K562 (cell line): ENCODE data around the gene GNB5.

ENCODE experiments used
- E2F1 ChIP-seq: sonication (generic); formaldehyde crosslinking; IDR thresholded peaks from 2 replicates; pipeline ENCODE4 v1.8.1; 2023; ENCODE audit warnings: mild to moderate bottlenecking, missing genetic modification reagents, moderate library complexity
- ELF4 ChIP-seq: fragments of 450-650 bp; formaldehyde crosslinking; IDR thresholded peaks from 2 replicates; pipeline ENCODE4 v1.4.0; 2022; ENCODE audit warnings: missing genetic modification characterization
- POLR2A ChIP-seq: fragments of 450-650 bp; conservative IDR thresholded peaks from 2 replicates; pipeline ENCODE4 v1.6.1; 2016
- POLR2AphosphoS5 ChIP-seq: IDR thresholded peaks from 2 replicates; pipeline ENCODE4 v1.6.1; 2011; ENCODE audit warnings: mild to moderate bottlenecking, low read depth, low read length, moderate library complexity; ENCODE audit not compliant: control insufficient read depth, insufficient read depth
- TOE1 ChIP-seq, 2 experiments: fragments of 450-650 bp in 1 of 2; sonication (generic) in 1 of 2; formaldehyde crosslinking in 1 of 2; IDR thresholded peaks; 2 replicates each; pipeline versions ENCODE4 v1.7.1 to v1.8.0; 2016 to 2022; ENCODE audit warnings: borderline replicate concordance in 2 of 2, mild to moderate bottlenecking in 2 of 2, antibody characterized with exemption in 1 of 2, inconsistent platforms in 1 of 2, low read depth in 1 of 2, missing genetic modification reagents in 1 of 2, moderate library complexity in 1 of 2
- ZSCAN32 ChIP-seq: fragments of 450-650 bp; formaldehyde crosslinking; IDR thresholded peaks from 2 replicates; pipeline ENCODE4 v1.4.0; 2020; ENCODE audit warnings: mild to moderate bottlenecking, moderate library complexity

- TF ChIP-seq POLR2AphosphoS5: no peak
- no peak for TF ChIP-seq TOE1 (IDR thresholded peaks at IDR 0.05; ENCODE audit: borderline replicate concordance)
- no peak for TF ChIP-seq TOE1 (CRISPR knock-in tag; IDR thresholded peaks at IDR 0.05; ENCODE audit: borderline replicate concordance, low read depth)
- TF ChIP-seq POLR2A: no peak
- no peak for TF ChIP-seq ZSCAN32 (CRISPR knock-in tag)
- no peak for TF ChIP-seq E2F1 (CRISPR knock-in tag)
- TF ChIP-seq ELF4 (CRISPR knock-in tag): no peak
Observed at GRCh38 chr15:52114261-52115055, 76.7 kb downstream of the GNB5 start.
